Activated CD4-positive, alpha-beta T cell treated with anti-CD3 and anti-CD28 coated beads for 1 hour (primary cell): ENCODE results near the gene GPC4.
"Not testable (repeated sequence)": the region's sequence is repeated elsewhere in the genome, so short reads cannot be mapped to it uniquely, and the experiment has no call there.

ENCODE experiments used
- DNase-seq: peaks from one replicate; pipeline ENCODE4 v3.0.0-alpha.2; 2020

GPC4 gene

GRCh38 chrX:133302775-133303445 is 112.4 kb downstream of the GPC4 start:
- DNase-seq = no peak

GRCh38 chrX:133300591-133300990 is 114.7 kb downstream of the GPC4 start:
- DNase-seq = no peak

- no peak for DNase-seq
Observed at GRCh38 chrX:133297284-133297683, 118.0 kb downstream of the GPC4 start.

- DNase-seq = no peak
Observed at GRCh38 chrX:133294126-133294525, 121.2 kb downstream of the GPC4 start.

GRCh38 chrX:133290076-133290475 is 125.2 kb downstream of the GPC4 start:
- no peak for DNase-seq

- no peak for DNase-seq
Observed at GRCh38 chrX:133287860-133288259, 127.4 kb downstream of the GPC4 start.

- DNase-seq = no peak
Observed at GRCh38 chrX:133285341-133285740, 129.9 kb downstream of the GPC4 start.

GRCh38 chrX:133279112-133279730 is 136.1 kb downstream of the GPC4 start:
- not testable (repeated sequence) for DNase-seq

- DNase-seq = no peak
Observed at GRCh38 chrX:133273180-133273579, 142.1 kb downstream of the GPC4 start.

GRCh38 chrX:133269168-133269567 is 146.1 kb downstream of the GPC4 start:
- no peak for DNase-seq

GRCh38 chrX:133267621-133268020 is 147.7 kb downstream of the GPC4 start:
- no peak for DNase-seq

GRCh38 chrX:133265331-133265730 is 150.0 kb downstream of the GPC4 start:
- no peak for DNase-seq

- DNase-seq = no peak
Observed at GRCh38 chrX:133258481-133258880, 156.8 kb downstream of the GPC4 start.

- no peak for DNase-seq
Observed at GRCh38 chrX:133254666-133255065, 160.6 kb downstream of the GPC4 start.

- no peak for DNase-seq
Observed at GRCh38 chrX:133251204-133251603, 164.1 kb downstream of the GPC4 start.

- no peak for DNase-seq
Observed at GRCh38 chrX:133250184-133251100, 164.8 kb downstream of the GPC4 start.
